Thyroid gland (tissue), 4 donors: ENCODE measurements around the gene CSF1R.

Experiments used
- POLR2A ChIP-seq, 2 donors: fragments of 450-650 bp; IDR thresholded peaks; one replicate each; pipeline ENCODE4 v1.6.1; 2017; ENCODE audit warnings: antibody characterized with exemption in 2 of 2, mild to moderate bottlenecking in 2 of 2, moderate library complexity in 1 of 2
- TF ChIP-seq, protein P1 (sequence below), 6 experiments: fragments of 200-600 bp in 3 of 6; fragments of 450-650 bp in 3 of 6; sonication (generic) in 3 of 6; IDR thresholded peaks; one replicate each; pipeline ENCODE4 v1.5.1; 2016 to 2019; ENCODE audit warnings: antibody characterized with exemption in 6 of 6, mild to moderate bottlenecking in 2 of 6, inconsistent platforms in 1 of 6, moderate library complexity in 1 of 6

DNA sequence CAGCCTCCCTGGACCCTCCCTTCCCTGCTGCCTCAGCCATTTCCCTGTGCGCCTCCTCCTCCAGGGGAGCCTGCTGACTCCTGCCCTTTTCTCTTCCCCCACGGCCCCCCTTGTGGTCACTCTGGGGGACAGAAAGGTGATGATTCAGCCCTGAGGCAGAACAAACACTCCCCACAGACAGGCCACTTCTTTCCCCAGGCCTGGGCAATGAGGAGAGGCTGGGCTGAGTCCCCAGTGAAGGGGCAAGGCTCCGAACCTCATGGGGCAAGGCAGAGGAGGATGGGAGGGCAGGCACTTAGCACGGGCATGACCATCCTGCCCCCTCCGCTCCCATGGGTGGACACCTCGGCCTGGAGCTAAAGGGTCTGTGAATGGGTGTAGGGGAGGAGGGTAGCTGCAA is 21.0 kb downstream of the CSF1R start:
- TF ChIP-seq, protein P1, sequence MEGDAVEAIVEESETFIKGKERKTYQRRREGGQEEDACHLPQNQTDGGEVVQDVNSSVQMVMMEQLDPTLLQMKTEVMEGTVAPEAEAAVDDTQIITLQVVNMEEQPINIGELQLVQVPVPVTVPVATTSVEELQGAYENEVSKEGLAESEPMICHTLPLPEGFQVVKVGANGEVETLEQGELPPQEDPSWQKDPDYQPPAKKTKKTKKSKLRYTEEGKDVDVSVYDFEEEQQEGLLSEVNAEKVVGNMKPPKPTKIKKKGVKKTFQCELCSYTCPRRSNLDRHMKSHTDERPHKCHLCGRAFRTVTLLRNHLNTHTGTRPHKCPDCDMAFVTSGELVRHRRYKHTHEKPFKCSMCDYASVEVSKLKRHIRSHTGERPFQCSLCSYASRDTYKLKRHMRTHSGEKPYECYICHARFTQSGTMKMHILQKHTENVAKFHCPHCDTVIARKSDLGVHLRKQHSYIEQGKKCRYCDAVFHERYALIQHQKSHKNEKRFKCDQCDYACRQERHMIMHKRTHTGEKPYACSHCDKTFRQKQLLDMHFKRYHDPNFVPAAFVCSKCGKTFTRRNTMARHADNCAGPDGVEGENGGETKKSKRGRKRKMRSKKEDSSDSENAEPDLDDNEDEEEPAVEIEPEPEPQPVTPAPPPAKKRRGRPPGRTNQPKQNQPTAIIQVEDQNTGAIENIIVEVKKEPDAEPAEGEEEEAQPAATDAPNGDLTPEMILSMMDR (IDR thresholded peaks at IDR 0.05), result no peak
- TF ChIP-seq POLR2A (IDR thresholded peaks at IDR 0.05), result no peak
